ENCODE results near the gene RELT.

Gene RELT

DNA sequence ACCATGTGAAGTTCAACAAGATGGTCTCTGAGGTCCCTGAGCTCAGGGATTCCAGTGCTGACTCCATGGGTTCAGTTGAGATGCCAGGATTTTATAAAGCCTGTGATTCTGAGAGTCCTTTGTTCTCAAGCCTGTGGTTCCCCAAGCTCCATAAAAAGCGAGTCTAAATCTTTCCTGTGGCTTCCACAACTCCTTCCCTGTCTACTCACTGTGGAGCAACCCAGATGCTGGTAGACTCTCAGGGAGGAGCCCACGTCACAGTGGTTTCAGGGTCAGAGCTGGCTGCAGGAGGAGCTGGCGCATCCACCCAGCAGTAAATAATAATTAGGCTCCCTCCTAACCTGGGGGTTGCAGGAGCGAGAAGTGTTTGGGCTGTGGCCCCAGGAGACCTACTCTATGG, 2.0 kb upstream of the RELT start:
- peaks cover 17% of the 10 kb centered on the region for H3K4me1 ChIP-seq (ENCODE audit: control insufficient read depth, insufficient read depth, low read length, poor library complexity, severe bottlenecking)
- H3K27ac ChIP-seq (ENCODE audit: insufficient read depth, low read length, poor library complexity, severe bottlenecking), result no peak overlapping the region
- DNase-seq, result no peak
- no peak overlapping the region for H3K4me3 ChIP-seq (ENCODE audit: insufficient read depth, low read depth, low read length, poor library complexity, severe bottlenecking)
- no peaks in the 10 kb centered on the region for H3K27me3 ChIP-seq (replicated peaks; ENCODE audit: control insufficient read depth, insufficient read depth, low read length, poor library complexity, severe bottlenecking)
- no peaks in the 10 kb centered on the region for H3K36me3 ChIP-seq (ENCODE audit: control insufficient read depth, insufficient read depth, low read length)
- no peaks in the 10 kb centered on the region for H3K9me3 ChIP-seq (ENCODE audit: control insufficient read depth, low read length)

GRCh38 chr11:73375830-73376159, 404 bp upstream of the RELT start:
- Histone ChIP-seq H3K9me3 (ENCODE audit: control insufficient read depth, low read length) (no peaks in the 10 kb centered on the region), H3K27me3 (replicated peaks; ENCODE audit: control insufficient read depth, insufficient read depth, low read length, poor library complexity, severe bottlenecking) (no peaks in the 10 kb centered on the region), H3K36me3 (ENCODE audit: control insufficient read depth, insufficient read depth, low read length) (no peaks in the 10 kb centered on the region), H3K4me1 (ENCODE audit: control insufficient read depth, insufficient read depth, low read length, poor library complexity, severe bottlenecking) (peaks cover 17% of the 10 kb centered on the region), H3K4me3 (ENCODE audit: insufficient read depth, low read depth, low read length, poor library complexity, severe bottlenecking) (peak overlapping the region; percentile 20), H3K27ac (ENCODE audit: insufficient read depth, low read length, poor library complexity, severe bottlenecking) (peak overlapping the region; percentile 92)
- DNase-seq, result no peak

DNA sequence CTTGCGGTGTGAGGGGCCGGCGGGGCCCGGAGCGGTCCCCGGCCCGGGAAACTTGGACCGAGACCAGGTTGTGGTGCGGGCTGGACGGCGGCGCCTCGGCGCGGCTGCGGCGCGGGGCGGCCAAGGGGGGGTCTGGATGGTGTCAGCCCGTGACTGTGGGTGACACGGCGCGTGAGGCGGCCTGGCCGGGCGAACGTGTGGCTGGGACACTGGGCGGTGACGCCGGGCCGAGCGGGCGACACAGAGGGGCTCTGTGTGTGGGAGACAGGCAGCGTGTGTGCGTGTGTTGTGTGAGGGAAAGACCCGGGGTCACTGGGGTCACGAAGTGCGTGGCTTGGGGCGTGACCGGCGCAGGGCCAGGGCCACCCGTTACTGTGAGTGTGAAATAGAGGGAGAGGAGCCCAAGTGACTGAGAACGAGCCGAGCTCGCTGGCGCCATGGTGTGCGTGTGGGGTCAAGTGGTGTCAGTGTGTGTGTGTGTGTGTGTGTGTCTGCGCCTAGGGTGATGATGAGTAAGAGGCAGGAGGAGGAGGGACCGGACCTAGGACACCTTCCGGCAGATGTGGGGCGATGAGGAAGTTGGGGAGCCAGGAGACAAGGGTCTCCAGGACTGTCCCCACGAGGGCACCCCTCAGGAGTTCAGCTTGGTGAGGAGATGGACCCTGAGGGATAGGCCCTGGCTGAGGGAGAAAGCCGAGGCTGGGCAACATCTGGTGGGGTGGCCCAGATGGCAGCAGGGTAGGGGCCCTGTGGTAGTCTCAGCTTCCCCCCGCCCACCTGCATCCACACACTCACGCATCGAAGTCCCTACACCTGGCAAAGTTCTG, 817 bp downstream of the RELT start:
- H3K27me3 ChIP-seq (replicated peaks; ENCODE audit: control insufficient read depth, insufficient read depth, low read length, poor library complexity, severe bottlenecking), result no peaks in the 10 kb centered on the region
- peaks cover 20% of the 10 kb centered on the region for H3K4me1 ChIP-seq (ENCODE audit: control insufficient read depth, insufficient read depth, low read length, poor library complexity, severe bottlenecking)

DNA sequence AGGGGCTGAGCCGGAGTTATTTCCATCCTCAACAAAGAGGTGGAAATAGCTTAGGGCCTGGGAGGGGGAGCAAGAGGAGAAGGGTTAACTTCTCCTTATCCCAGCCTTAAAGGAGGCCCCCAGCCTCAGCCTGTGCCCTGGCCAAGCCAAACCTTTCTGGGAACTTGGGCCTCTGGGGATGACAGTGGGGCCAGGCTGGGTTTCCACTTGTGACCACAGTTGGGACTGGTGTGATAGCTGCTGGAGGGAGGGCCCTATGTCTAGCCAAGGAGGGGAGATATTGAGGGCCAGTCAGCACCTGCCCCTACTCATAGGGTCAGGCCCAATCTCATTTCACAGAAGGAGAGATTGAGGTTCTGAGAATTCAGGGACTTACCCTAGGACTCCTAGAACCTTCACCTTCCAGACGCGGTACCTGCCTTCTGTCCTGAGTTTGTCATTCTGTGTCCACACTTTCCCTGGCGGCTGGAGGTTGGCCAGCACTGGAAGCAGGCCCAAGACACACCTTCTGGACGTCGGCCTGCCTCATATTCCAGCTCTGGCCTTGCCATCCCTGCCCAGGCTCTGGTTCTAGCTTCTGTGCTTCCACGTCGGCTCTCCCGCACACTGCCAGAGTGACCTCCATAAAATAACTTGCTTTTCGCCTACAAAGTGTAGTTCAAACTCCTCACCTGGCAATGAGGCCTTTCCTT, 3.1 kb downstream of the RELT start:
- Histone ChIP-seq H3K27me3 (replicated peaks; ENCODE audit: control insufficient read depth, insufficient read depth, low read length, poor library complexity, severe bottlenecking) (no peaks in the 10 kb centered on the region), H3K4me1 (ENCODE audit: control insufficient read depth, insufficient read depth, low read length, poor library complexity, severe bottlenecking) (peaks cover 43% of the 10 kb centered on the region)
- no peak for DNase-seq

More for the DNA sequence above, 817 bp downstream of the RELT start:
- no peaks in the 10 kb centered on the region for H3K9me3 ChIP-seq (ENCODE audit: control insufficient read depth, low read length)
- peak overlapping the region; percentile 92 for H3K27ac ChIP-seq (ENCODE audit: insufficient read depth, low read length, poor library complexity, severe bottlenecking)
- no peaks in the 10 kb centered on the region for H3K36me3 ChIP-seq (ENCODE audit: control insufficient read depth, insufficient read depth, low read length)
- peak; percentile 45 to 57 (median 53) for DNase-seq
- peak overlapping the region; percentile 84 for H3K4me3 ChIP-seq (ENCODE audit: insufficient read depth, low read depth, low read length, poor library complexity, severe bottlenecking)

DNA sequence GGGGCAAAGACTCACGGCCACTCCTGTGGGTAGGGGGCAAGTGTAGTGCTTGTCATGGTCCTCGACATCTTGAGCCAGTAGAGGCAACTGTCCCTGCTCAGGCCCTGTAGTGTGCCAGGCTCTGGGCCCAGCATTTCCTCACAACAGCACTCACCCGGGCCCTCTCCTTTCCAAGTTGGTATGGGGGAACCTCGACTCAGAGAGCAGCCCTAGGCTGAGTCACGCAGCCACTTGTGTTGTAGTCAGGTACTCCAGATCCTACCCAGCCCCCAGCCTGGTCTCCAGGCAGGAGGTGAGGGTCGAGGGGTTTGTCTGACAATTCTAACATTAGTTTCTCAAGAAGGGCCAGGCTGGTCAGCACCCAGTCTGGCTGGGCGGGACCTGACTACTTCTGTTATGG, 4.1 kb downstream of the RELT start:
- H3K27me3 ChIP-seq (replicated peaks; ENCODE audit: control insufficient read depth, insufficient read depth, low read length, poor library complexity, severe bottlenecking), result no peaks in the 10 kb centered on the region
- DNase-seq, result no peak
- no peaks in the 10 kb centered on the region for H3K9me3 ChIP-seq (ENCODE audit: control insufficient read depth, low read length)
- no peaks in the 10 kb centered on the region for H3K36me3 ChIP-seq (ENCODE audit: control insufficient read depth, insufficient read depth, low read length)
- no peak overlapping the region for H3K27ac ChIP-seq (ENCODE audit: insufficient read depth, low read length, poor library complexity, severe bottlenecking)
- H3K4me3 ChIP-seq (ENCODE audit: insufficient read depth, low read depth, low read length, poor library complexity, severe bottlenecking), result no peak overlapping the region
- H3K4me1 ChIP-seq (ENCODE audit: control insufficient read depth, insufficient read depth, low read length, poor library complexity, severe bottlenecking), result peaks cover 52% of the 10 kb centered on the region

More for the DNA sequence above, 3.1 kb downstream of the RELT start:
- Histone ChIP-seq H3K36me3 (ENCODE audit: control insufficient read depth, insufficient read depth, low read length) (no peaks in the 10 kb centered on the region), H3K27ac (ENCODE audit: insufficient read depth, low read length, poor library complexity, severe bottlenecking) (no peak overlapping the region), H3K9me3 (ENCODE audit: control insufficient read depth, low read length) (no peaks in the 10 kb centered on the region), H3K4me3 (ENCODE audit: insufficient read depth, low read depth, low read length, poor library complexity, severe bottlenecking) (no peak overlapping the region)

GRCh38 chr11:73380897-73381410, 4.8 kb downstream of the RELT start:
- Histone ChIP-seq H3K4me3 (ENCODE audit: insufficient read depth, low read depth, low read length, poor library complexity, severe bottlenecking) (no peak overlapping the region), H3K36me3 (ENCODE audit: control insufficient read depth, insufficient read depth, low read length) (no peaks in the 10 kb centered on the region), H3K9me3 (ENCODE audit: control insufficient read depth, low read length) (no peaks in the 10 kb centered on the region), H3K27me3 (replicated peaks; ENCODE audit: control insufficient read depth, insufficient read depth, low read length, poor library complexity, severe bottlenecking) (no peaks in the 10 kb centered on the region), H3K4me1 (ENCODE audit: control insufficient read depth, insufficient read depth, low read length, poor library complexity, severe bottlenecking) (peaks cover 50% of the 10 kb centered on the region), H3K27ac (ENCODE audit: insufficient read depth, low read length, poor library complexity, severe bottlenecking) (no peak overlapping the region)
- DNase-seq, result no peak

GRCh38 chr11:73381589-73381988, 5.4 kb downstream of the RELT start:
- no peak overlapping the region for H3K4me3 ChIP-seq (ENCODE audit: insufficient read depth, low read depth, low read length, poor library complexity, severe bottlenecking)
- H3K36me3 ChIP-seq (ENCODE audit: control insufficient read depth, insufficient read depth, low read length), result no peaks in the 10 kb centered on the region
- no peaks in the 10 kb centered on the region for H3K27me3 ChIP-seq (replicated peaks; ENCODE audit: control insufficient read depth, insufficient read depth, low read length, poor library complexity, severe bottlenecking)
- no peak overlapping the region for H3K27ac ChIP-seq (ENCODE audit: insufficient read depth, low read length, poor library complexity, severe bottlenecking)
- H3K9me3 ChIP-seq (ENCODE audit: control insufficient read depth, low read length), result no peaks in the 10 kb centered on the region
- DNase-seq, result no peak
- H3K4me1 ChIP-seq (ENCODE audit: control insufficient read depth, insufficient read depth, low read length, poor library complexity, severe bottlenecking), result peaks cover 54% of the 10 kb centered on the region

DNA sequence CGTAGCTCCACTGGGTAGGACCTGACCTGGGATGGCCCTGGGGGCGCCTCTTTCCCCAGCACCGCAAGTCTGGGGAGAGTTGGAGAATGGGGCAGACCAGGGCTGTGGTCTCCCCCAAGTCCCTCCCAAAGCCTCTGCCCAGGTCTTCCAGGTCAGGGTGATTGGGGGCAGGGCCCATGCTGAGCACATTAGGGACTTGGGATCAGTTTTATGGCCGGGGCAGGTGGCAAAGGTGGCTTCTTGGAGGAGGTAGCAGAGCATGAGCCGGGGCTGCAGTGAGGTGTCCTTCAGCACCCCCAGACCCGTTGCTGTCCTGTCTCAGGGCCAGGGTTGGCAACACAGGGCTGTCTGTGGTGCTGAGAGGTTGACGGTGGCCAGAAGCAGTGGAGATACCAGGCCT, 6.0 kb downstream of the RELT start:
- Histone ChIP-seq H3K27ac (ENCODE audit: insufficient read depth, low read length, poor library complexity, severe bottlenecking) (no peak overlapping the region), H3K4me1 (ENCODE audit: control insufficient read depth, insufficient read depth, low read length, poor library complexity, severe bottlenecking) (peaks cover 52% of the 10 kb centered on the region), H3K4me3 (ENCODE audit: insufficient read depth, low read depth, low read length, poor library complexity, severe bottlenecking) (no peak overlapping the region), H3K36me3 (ENCODE audit: control insufficient read depth, insufficient read depth, low read length) (no peaks in the 10 kb centered on the region), H3K27me3 (replicated peaks; ENCODE audit: control insufficient read depth, insufficient read depth, low read length, poor library complexity, severe bottlenecking) (no peaks in the 10 kb centered on the region), H3K9me3 (ENCODE audit: control insufficient read depth, low read length) (no peaks in the 10 kb centered on the region)
- no peak for DNase-seq

DNA sequence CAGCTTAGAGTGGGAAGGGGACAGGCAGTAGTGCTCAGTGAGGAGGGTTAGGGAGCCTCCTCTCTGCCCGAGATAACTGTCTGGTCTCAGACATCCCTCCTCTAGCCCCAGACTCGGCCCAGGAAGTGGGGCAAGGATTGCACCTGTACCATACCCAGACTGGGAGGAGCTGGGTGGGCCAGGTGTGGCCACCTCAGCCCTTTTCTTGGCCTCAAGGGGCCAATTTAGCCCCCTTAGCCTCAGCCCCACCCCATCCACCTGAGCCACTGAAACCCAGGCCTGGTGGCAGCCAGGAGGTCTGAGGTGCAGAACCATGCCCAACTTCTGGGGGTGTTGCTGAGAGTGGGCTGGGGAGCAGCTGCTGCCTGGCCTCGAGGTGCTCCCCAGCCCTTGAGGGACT, 6.5 kb downstream of the RELT start:
- no peak overlapping the region for H3K27ac ChIP-seq (ENCODE audit: insufficient read depth, low read length, poor library complexity, severe bottlenecking)
- H3K4me1 ChIP-seq (ENCODE audit: control insufficient read depth, insufficient read depth, low read length, poor library complexity, severe bottlenecking), result peaks cover 49% of the 10 kb centered on the region
- no peaks in the 10 kb centered on the region for H3K36me3 ChIP-seq (ENCODE audit: control insufficient read depth, insufficient read depth, low read length)
- DNase-seq, result no peak
- H3K9me3 ChIP-seq (ENCODE audit: control insufficient read depth, low read length), result no peaks in the 10 kb centered on the region
- no peaks in the 10 kb centered on the region for H3K27me3 ChIP-seq (replicated peaks; ENCODE audit: control insufficient read depth, insufficient read depth, low read length, poor library complexity, severe bottlenecking)
- no peak overlapping the region for H3K4me3 ChIP-seq (ENCODE audit: insufficient read depth, low read depth, low read length, poor library complexity, severe bottlenecking)
